8988T (cell line): ENCODE results near the gene STIP1.

ENCODE experiments used
- DNase-seq: peaks from one replicate; pipeline ENCODE4 v3.0.0; 2011

STIP1 gene

GRCh38 chr11:64224891-64225607 is 39.1 kb downstream of the STIP1 start:
- peak; percentile 24 for DNase-seq

- peak; percentile 98 for DNase-seq
These were observed 39.9 kb downstream of the STIP1 start, which contains the start of the genes NUDT22 and TRPT1 for GRCh38 chr11:64225608-64226506. TSS of gene NUDT22 (plus strand) at chr11:64226274. CDS start at chr11:64226653, 379 bp downstream. TSS of gene TRPT1 (minus strand) at chr11:64226186. CDS start at chr11:64225860, 326 bp downstream.

GRCh38 chr11:64226507-64227051 is 40.6 kb downstream of the STIP1 start:
- peak; percentile 52 for DNase-seq

- no peak for DNase-seq
These were observed 41.5 kb downstream of the STIP1 start for GRCh38 chr11:64227405-64227956.

- no peak for DNase-seq
These were observed 43.2 kb downstream of the STIP1 start for GRCh38 chr11:64229090-64229743.

- DNase-seq: no peak
These were observed 43.8 kb downstream of the STIP1 start for GRCh38 chr11:64229744-64230170.

- DNase-seq: peak; percentile 89
These were observed 44.4 kb downstream of the STIP1 start, which contains the start of gene DNAJC4 for GRCh38 chr11:64230171-64230984. TSS of gene DNAJC4 (plus strand) at chr11:64230548. CDS start at chr11:64230855, 307 bp downstream.

GRCh38 chr11:64230985-64231365 is 45.0 kb downstream of the STIP1 start:
- no peak for DNase-seq

- no peak for DNase-seq
These were observed 45.6 kb downstream of the STIP1 start for GRCh38 chr11:64231546-64231945.

GRCh38 chr11:64232182-64232966 is 46.4 kb downstream of the STIP1 start:
- no peak for DNase-seq

- DNase-seq: no peak
These were observed 47.0 kb downstream of the STIP1 start for GRCh38 chr11:64232967-64233315.

- DNase-seq: peak; percentile 86
These were observed 48.1 kb downstream of the STIP1 start, which contains the start of gene VEGFB for GRCh38 chr11:64233913-64234586. TSS of gene VEGFB (plus strand) at chr11:64234584. CDS start at chr11:64234834, 250 bp downstream.

GRCh38 chr11:64234647-64235379 is 48.8 kb downstream of the STIP1 start:
- peak; percentile 91 for DNase-seq

GRCh38 chr11:64235437-64236161 is 49.6 kb downstream of the STIP1 start:
- no peak for DNase-seq

GRCh38 chr11:64237484-64237951 is 51.5 kb downstream of the STIP1 start:
- DNase-seq: no peak

GRCh38 chr11:64238076-64238475 is 52.1 kb downstream of the STIP1 start:
- DNase-seq: no peak

- DNase-seq: no peak
These were observed 53.0 kb downstream of the STIP1 start for GRCh38 chr11:64238999-64239398.

- no peak for DNase-seq
These were observed 53.9 kb downstream of the STIP1 start for GRCh38 chr11:64239662-64240434.
